ENCODE data around the gene TNC.

TNC gene

GRCh38 chr9:115043632-115044031 lies 74.3 kb downstream of the TNC start:
- no peak for DNase-seq

- DNase-seq, result no peak
Measured at GRCh38 chr9:115042781-115043509, 75.0 kb downstream of the TNC start.

GRCh38 chr9:115039516-115040120 lies 78.3 kb downstream of the TNC start:
- DNase-seq, result no peak

GRCh38 chr9:115038178-115038577 lies 79.8 kb downstream of the TNC start:
- no peak for DNase-seq

DNA sequence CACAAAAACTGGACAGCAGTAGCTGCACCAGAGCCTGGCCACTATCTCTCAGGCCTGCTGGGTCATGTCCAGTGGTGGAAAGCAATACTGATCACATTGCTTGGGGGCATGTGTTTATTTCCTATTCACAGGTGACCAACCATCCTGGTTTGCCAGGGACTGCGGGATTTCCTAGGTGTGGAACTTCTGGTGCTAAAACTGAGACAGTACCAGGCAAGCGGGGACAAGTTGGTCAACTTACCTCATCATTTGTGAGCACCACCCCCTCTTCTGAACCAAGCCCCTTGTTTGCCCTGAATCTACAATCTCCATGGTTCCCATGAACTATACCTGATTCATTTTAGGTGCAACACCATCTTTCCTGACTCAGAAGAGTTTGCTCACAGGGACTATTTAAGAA lies 81.3 kb downstream of the TNC start:
- DNase-seq, result no peak

DNA sequence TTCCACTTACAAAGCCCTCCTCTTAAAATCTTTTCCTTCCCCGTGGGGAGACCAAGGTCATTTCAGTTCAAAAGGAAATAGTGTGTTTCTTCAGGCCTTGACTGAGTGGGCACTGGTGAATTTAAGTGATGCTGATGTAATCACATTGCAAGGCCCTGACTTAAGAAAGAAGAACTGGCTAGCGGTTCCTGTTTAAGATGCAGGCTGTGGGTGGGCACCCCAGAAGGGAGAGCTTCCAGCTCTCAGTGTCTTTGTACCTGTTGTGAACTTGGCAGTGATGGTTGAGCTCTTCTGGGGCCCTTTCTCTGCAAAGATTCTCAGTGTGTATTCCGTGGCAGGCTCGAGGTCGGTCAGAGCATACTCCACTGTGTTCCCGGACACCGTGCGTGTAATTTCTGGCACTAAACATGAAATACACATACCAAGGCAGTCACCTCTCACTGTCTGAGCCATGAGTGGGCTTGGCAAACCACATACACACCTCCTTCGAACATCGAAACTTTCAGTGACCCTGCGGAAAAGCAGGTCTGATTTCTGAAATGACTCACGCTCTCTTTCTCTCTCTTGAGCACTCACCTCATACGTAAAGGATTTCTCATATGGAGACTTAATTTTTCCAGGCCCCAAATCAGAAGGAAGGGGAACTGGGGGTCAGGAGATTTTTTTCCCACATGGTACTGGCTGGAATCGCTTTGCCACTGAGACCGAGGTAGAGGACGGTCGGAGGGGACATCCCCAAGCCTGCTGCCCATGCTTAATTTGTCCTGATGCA lies 81.9 kb downstream of the TNC start:
- DNase-seq, result peak; percentile 82

- DNase-seq, result peak; percentile 84
Measured at GRCh38 chr9:115034801-115035200, 83.2 kb downstream of the TNC start.

DNA sequence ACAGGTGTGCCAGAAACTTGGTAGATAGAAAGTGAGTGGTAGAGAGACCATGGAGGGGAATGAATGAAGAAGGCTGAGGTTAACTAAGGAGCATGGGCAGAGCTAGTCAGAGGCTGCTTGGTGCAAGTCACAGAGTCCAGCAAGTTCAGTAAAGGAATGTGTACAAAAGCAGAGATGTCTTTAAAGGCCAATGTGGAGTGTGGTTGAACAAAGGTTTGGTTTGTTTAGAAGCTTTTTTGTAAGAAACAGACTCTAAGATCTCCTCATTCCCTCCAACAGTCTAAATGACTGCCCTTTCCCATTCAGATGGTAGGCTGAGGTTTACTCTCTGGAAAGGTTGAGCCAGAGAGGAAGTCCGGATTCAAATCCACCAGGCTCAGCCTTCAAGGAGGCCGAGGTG lies 84.2 kb downstream of the TNC start:
- DNase-seq, result no peak

DNA sequence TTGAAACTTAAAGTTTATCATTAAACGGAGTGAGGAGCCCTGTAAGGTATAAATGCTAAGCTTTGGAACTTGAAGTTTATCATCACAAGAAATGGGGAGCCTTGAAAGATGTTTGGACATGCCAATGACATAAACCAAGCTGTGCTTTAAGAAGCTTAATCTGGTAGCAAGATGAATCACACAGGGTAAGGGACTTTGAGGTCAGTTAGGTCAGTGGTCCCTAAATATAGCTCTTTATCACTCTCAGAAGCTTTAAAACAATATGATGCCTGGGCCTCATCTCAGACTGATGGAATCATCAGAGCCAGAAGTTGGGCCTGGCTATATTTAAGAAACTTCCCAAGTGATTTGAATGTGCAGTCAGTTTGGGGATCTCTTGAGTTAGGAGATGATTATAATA lies 85.7 kb downstream of the TNC start:
- DNase-seq, result no peak

DNA sequence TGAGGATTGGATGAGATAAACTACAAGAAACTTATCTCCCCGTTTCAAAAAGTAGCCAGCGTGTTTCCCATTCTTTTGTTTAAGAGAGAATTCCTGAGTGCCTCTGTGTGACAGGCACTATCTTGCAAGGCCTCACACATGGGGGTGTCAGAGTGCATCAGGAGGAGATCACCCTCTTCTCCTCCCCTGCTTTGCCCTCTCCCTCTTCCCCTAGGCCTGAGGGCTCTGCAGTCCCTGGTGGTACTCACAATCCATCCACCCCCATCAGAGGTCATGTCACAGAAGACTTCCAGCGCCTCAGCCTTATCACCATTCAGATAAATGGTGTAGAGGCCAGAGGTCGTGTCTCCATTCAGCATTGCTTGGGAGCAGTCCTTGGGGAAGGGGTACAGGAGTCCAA lies 88.0 kb downstream of the TNC start:
- DNase-seq, result no peak

GRCh38 chr9:115025721-115026120 lies 92.2 kb downstream of the TNC start:
- DNase-seq, result peak; percentile 41

DNA sequence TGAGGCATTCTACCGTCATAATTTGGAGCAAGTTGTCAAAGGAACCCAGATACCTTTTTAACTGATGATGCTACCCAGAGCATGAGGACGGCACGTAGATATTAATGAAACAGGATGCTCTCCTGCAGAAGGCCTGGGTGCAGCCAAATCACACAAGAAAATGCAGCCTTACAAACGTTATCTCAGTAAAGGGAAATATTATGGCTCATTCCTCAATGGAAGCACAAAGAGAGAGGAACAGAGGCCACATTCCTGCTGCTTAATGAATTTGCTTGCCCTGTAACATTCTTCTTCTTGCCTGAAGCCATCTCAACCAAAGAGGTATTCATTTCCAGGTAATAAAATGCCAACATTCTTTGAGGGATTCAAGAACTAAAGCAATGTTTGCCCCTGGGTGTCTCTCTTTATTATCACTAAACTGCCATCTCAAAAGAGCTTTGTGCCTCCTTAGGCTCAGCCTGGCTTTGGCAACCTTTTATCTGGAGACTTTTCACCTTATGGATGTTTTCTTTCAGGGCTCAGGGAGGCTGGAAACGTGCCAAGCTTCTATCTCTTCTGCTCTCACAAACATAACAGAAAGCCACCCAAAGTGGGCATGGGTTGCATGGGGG lies 92.9 kb downstream of the TNC start:
- no peak for DNase-seq

- peak; percentile 100 for DNase-seq
Measured at GRCh38 chr9:115022760-115023434, 95.1 kb downstream of the TNC start.

- DNase-seq, result peak; percentile 87
Measured at GRCh38 chr9:115018547-115019435, 99.2 kb downstream of the TNC start.

- DNase-seq, result no peak
Measured at GRCh38 chr9:115016344-115016743, 101.6 kb downstream of the TNC start.

- peak; percentile 69 for DNase-seq
Measured at GRCh38 chr9:115015018-115015635, 102.8 kb downstream of the TNC start.

DNA sequence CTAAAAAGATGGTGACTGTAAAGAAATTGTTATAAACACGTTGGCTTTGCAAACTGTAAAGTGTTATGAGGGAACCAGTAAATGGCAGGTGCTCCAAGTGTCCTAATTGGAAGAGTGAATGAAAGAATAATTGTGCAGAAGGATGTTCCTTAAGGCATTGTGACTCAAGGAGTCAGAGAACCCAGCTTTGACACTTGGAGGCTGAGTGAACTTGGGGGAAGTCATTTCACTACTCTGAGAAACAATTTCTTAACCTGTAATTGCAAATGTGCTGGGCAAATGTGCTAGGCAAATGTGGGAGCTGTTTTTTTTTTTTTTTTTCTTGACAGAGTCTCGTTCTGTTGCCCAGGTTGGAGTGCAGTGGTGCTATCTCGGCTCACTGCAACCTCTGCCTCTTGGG lies 103.5 kb downstream of the TNC start:
- DNase-seq, result no peak

GRCh38 chr9:115013998-115014397 lies 104.0 kb downstream of the TNC start:
- peak; percentile 73 for DNase-seq

DNA sequence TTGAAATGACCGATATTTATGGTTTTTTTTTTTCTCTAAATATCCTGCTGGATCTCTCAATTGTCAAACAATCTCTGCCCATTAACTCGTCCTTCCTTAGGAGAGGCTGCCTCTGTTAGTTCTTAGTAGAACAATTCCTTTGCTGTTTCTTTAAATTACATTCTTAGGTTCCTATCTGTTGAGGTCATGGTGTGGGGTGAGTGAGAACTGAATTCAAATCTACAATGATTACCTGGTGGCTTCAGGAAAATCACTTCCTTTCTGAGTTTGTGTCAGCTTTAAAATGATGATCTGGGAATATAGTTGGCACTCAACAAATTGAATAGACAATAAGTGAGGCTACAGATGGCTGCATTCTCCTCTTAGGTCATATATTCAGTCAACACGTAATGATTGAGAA lies 105.5 kb downstream of the TNC start:
- no peak for DNase-seq

DNA sequence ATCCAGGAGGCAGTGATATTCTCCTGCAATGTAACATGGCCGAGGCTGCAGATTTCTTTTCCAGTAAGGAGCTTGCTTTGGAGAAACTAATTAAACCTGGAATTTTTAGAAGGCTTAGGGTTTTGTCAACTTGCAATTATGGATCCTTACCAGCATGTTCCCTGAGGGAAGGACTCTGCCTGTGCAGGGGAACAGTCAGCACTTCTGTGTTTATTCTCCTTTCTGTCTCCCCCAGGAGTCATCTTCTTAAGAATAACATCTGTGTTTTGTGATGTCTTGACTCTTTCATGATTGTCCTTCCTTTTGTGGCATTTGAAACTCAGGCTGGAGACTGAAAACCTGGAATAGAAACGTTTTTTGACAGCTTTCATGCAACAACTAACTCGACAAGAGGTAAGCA lies 107.1 kb downstream of the TNC start:
- DNase-seq, result no peak

DNA sequence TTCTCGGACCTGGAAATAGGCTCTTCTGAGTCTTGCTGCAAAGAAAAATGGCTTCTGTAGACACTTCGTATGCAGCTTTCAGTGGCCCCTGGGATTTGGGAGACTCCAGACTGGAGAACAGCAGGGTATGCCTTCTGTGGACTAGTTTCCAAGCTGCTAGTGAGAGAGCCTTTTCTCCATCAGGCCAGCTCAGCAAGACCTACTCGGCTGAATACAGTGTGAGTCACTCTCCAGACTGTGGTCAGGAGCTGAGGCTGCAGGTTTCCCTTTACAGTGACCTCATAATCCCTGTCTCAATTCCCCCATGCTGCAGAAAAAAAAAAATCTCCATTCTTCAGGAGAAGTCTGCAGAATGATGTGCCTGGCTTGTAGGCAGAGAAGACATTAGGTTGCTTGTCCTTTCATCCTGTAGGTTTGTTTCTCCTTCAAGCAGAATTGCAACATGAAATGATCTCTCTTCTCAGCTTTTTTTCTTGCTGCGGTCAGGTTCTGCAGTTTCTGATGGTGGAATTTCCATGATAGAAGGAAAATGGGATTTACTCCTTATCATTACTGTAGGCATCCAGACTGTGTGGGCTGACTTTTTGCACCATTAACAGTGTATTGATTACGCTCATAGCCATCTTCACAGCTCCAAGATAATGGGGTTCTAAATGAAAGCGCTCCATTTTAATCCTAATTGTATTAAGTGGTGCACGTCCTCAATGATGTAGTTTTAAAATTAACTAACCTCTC lies 109.3 kb downstream of the TNC start:
- peak; percentile 90 for DNase-seq

All from EL (cell line).